ENCODE results near the gene AMBP. TPM values are rescaled to one million over a fixed set of nuclear protein-coding genes. Genes with fewer than 3 reads are reported as not detected.

AMBP gene
- polyA plus RNA-seq, 1 of the 3 experiments (the other 2 are of a cell fraction), result 0.16 TPM

- POLR2A ChIA-PET, result no interaction called here
- no peaks in the 10 kb centered on the region for H3K9me3 ChIP-seq
- CTCF ChIA-PET, result no interaction called here
Measured at GRCh38 chr9:114055894-114056293, 22.2 kb downstream of the AMBP start.

More at GRCh38 chr9:114055894-114056293, 22.2 kb downstream of the AMBP start:
- no peaks in the 10 kb centered on the region; a peak in 1 of 4 replicates for H3K4me1 ChIP-seq (ENCODE audit: control insufficient read depth in 1 of 2, insufficient read depth in 2 of 2, low read depth in 1 of 2, low read length in 1 of 2)
- H3K27ac ChIP-seq (ENCODE audit: low read depth in 2 of 2, low read length in 1 of 2), result no peak overlapping the region
- no peaks in the 10 kb centered on the region for H4K20me1 ChIP-seq (ENCODE audit: insufficient read depth)
- no peak overlapping the region for H3K9ac ChIP-seq
- H2AFZ ChIP-seq (ENCODE audit: low read depth), result no peak overlapping the region
- H3K27me3 ChIP-seq (ENCODE audit: insufficient read depth), result no peaks in the 10 kb centered on the region
- H3K4me2 ChIP-seq, result no peak overlapping the region
- TF ChIP-seq ZBTB33 (IDR thresholded peaks at IDR 0.05; ENCODE audit: borderline replicate concordance, low read depth), result no peak
- TF ChIP-seq CHD2 (IDR thresholded peaks at IDR 0.05; ENCODE audit: low read length, partially characterized antibody), result no peak
- no peak for TF ChIP-seq SIN3A (IDR thresholded peaks at IDR 0.05; ENCODE audit: borderline replicate concordance, low read depth, low read length)
- no peak for TF ChIP-seq YY1 (IDR thresholded peaks at IDR 0.05; ENCODE audit: low read depth)
- no peak for TF ChIP-seq FOXJ3 (CRISPR knock-in tag; IDR thresholded peaks at IDR 0.05)
- no peak for TF ChIP-seq MEF2A (IDR thresholded peaks at IDR 0.05; ENCODE audit: borderline replicate concordance, low read depth)
- TF ChIP-seq GABPA (IDR thresholded peaks at IDR 0.05; ENCODE audit: low read depth), result no peak
- TF ChIP-seq, protein P1, sequence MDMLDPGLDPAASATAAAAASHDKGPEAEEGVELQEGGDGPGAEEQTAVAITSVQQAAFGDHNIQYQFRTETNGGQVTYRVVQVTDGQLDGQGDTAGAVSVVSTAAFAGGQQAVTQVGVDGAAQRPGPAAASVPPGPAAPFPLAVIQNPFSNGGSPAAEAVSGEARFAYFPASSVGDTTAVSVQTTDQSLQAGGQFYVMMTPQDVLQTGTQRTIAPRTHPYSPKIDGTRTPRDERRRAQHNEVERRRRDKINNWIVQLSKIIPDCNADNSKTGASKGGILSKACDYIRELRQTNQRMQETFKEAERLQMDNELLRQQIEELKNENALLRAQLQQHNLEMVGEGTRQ (IDR thresholded peaks at IDR 0.05; ENCODE audit: borderline replicate concordance, low read depth, low read length), result no peak
- TF ChIP-seq, protein P2, sequence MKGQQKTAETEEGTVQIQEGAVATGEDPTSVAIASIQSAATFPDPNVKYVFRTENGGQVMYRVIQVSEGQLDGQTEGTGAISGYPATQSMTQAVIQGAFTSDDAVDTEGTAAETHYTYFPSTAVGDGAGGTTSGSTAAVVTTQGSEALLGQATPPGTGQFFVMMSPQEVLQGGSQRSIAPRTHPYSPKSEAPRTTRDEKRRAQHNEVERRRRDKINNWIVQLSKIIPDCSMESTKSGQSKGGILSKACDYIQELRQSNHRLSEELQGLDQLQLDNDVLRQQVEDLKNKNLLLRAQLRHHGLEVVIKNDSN (IDR thresholded peaks at IDR 0.05; ENCODE audit: borderline replicate concordance, low read depth), result no peak
- TF ChIP-seq RXRA (IDR thresholded peaks at IDR 0.05; ENCODE audit: borderline replicate concordance, low read depth), result no peak
- TF ChIP-seq NFIC (IDR thresholded peaks at IDR 0.05; ENCODE audit: borderline replicate concordance), result no peak
- no peak for TF ChIP-seq RAD21 (IDR thresholded peaks at IDR 0.05; ENCODE audit: low read length)
- TF ChIP-seq EP300 (IDR thresholded peaks at IDR 0.05; ENCODE audit: borderline replicate concordance in 1 of 2, low read depth in 1 of 2, low read length in 1 of 2), result no peak
- TF ChIP-seq REST (IDR thresholded peaks at IDR 0.05; ENCODE audit: low read depth, low read length), result no peak
- no peaks in the 10 kb centered on the region for H3K79me2 ChIP-seq (ENCODE audit: insufficient read depth)
- no peaks in the 10 kb centered on the region for H3F3A ChIP-seq (replicated peaks; ENCODE audit: insufficient read depth)
- no peak for DNase-seq
- peaks cover 5 to 15% of the 10 kb centered on the region in 2 experiments for H3K36me3 ChIP-seq (replicated peaks in 1 of 2; ENCODE audit: control insufficient read depth in 1 of 2, insufficient read depth in 2 of 2, low read length in 1 of 2)
- H3K9me2 ChIP-seq, result no peaks in the 10 kb centered on the region
- H3K4me3 ChIP-seq (ENCODE audit: low read depth in 2 of 2, low read length in 1 of 2), result no peak overlapping the region
- WGBS (ENCODE audit: low lambda C conversion rate), result 94% methylated on average over 7 of the region's 7 CpGs
